GM12891 (cell line): ENCODE results near the gene ZNF679. TPM values are rescaled to one million over a fixed set of nuclear protein-coding genes. Genes with fewer than 3 reads are reported as not detected.
"Not testable (repeated sequence)": the region's sequence is repeated elsewhere in the genome, so short reads cannot be mapped to it uniquely, and the experiment has no call there.

ENCODE experiments used
- DNase-seq: peaks from one replicate; pipeline ENCODE4 v3.0.0; 2011; ENCODE audit warnings: low spot score; ENCODE audit not compliant: insufficient read length
- FAIRE-seq: peaks from 2 replicates; lab custom pipeline; 2011; peaks lifted over from hg19 to GRCh38; lab: Jason Lieb, UNC
- PAX5 ChIP-seq: IDR thresholded peaks from 2 replicates; pipeline ENCODE4 v1.6.1; 2011; ENCODE audit warnings: low read length, moderate library complexity, mild to moderate bottlenecking; ENCODE audit not compliant: insufficient read depth, severe bottlenecking
- POLR2A ChIP-seq: IDR thresholded peaks from 2 replicates; pipeline ENCODE4 v1.6.1; 2011; ENCODE audit warnings: low read depth, low read length, control low read depth
- POLR2AphosphoS5 ChIP-seq: IDR thresholded peaks from 2 replicates; pipeline ENCODE4 v1.6.1; 2011; ENCODE audit warnings: low read depth, low read length, control low read depth
- POU2F2 ChIP-seq: IDR thresholded peaks from 2 replicates; pipeline ENCODE4 v1.6.1; 2011; ENCODE audit warnings: low read depth, mild to moderate bottlenecking, control low read depth, low read length, moderate library complexity
- SPI1 ChIP-seq: IDR thresholded peaks from 2 replicates; pipeline ENCODE4 v1.6.1; 2011; ENCODE audit warnings: low read depth, low read length, control low read depth
- TAF1 ChIP-seq: IDR thresholded peaks from 2 replicates; pipeline ENCODE4 v1.6.1; 2011; ENCODE audit warnings: low read depth, low read length, control low read depth
- polyA plus RNA-seq: library from polyadenylated mRNA; unstranded; fragments of >200 nt; gene quantifications from one replicate; pipeline ENCODE4 v1.2.1, GENCODE V29; 2012; ENCODE audit warnings: low read depth, missing spikeins, inconsistent platforms; ENCODE audit not compliant: missing spikeins

Gene ZNF679
- polyA plus RNA-seq = not detected

DNA sequence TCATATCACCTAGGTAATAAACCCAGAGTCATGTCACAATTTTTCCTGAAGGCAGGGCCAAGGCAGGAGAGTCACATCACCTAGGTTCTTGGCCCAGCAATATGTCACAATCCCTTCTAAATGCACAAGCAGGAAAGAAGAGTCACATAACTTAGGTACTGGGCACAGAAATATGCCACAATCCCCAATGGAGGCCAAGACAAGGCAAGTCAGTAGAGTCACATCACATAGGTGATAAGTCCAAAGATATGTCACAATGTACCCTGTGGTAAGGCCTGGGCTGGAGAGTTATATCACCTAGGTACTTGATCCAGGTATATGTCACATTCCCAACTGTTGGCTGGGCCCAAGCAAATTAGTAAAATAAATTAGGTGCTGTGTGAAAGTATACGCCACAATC is at the start of gene ZNF679:
TSS of gene ZNF679 (plus strand) at position 301 of the 400 bp plus-strand sequence. CDS start 20,644 bp downstream, outside the sequence.
- not testable (repeated sequence) for FAIRE-seq, DNase-seq

DNA sequence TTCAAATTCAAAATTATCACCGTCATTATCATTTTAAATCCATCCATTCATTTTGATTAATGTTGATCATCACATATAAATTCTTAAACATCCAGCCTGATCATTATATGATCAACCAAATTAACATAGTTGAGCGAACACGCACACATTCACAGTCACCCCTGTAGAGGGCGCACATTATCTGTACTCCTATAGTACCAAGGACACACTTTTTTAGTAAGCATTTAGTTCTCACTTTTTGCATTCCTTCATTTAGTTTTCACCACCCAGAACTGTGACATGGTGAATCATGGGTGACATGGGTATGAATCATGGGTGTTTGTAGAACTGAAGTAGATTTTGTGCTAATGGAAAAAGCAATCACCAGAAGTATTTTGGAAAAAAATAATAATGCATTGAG is 47.3 kb upstream of the ZNF679 start:
- TF ChIP-seq SPI1 (no peak), POLR2A (no peak), PAX5 (no peak), POU2F2 (no peak), POLR2AphosphoS5 (no peak), TAF1 (no peak)
- DNase-seq = no peak
- FAIRE-seq = no peak

DNA sequence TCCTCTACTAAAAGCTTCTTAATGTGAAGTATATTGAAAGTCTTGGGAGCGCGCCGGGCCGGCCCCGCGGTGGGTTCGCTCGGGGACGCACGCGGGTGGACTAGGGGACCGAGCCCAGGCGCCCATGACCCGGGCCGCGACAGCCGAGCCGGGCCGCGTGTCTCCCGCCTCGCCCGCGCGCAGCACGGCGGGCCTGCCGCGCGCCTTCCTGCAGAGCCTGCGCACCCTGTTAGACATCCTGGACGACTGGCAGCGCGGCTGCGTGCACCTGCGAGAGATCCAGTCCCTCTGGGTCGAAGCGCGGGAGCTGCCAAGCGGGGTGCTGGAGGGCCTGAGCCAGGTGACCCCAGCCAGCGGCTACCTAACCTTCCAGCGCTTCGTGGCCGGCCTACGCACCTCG is 46.7 kb upstream of the ZNF679 start:
- no peak for FAIRE-seq

DNA sequence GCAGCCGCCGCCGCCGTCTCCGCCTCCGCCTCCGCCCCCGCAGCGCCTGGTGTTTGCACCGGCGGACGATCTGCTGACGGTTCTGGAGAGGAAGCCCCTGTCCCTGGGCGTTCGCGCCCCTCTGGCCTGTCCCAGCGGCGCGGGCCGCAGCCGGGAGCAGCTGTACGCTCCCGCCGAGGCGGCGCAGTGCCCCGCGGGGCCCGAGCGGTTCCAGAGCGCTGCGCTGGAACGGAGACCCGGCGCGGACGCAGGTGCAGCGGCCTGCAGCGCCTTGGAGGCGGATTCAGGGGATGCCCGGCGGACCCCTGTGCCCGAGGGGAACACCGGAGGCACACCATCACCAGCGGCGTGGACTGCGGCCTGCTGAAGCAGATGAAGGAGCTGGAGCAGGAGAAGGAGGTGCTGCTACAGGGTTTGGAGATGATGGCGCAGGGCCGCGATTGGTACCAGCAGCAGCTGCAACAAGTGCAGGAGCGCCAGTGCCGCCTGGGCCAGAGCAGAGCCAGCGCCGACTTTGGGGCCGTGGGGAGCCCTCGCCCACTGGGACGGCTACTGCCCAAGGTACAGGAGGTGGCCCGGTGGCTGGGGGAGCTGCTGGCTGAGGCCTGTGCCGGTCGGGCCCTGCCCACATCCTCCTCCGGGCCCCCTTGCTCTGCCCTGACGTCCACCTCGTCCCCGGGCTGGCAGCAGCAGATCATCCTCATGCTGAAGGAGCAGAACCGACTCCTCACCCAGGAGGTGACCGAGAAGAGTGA is 46.1 kb upstream of the ZNF679 start:
- no peak for TF ChIP-seq POLR2A
- no peak for TF ChIP-seq POLR2AphosphoS5
- no peak for TF ChIP-seq TAF1
- TF ChIP-seq PAX5 = no peak
- TF ChIP-seq SPI1 = no peak
- no peak for TF ChIP-seq POU2F2
- FAIRE-seq = no peak
- DNase-seq = no peak

More for the DNA sequence above, 46.7 kb upstream of the ZNF679 start:
- TF ChIP-seq POLR2AphosphoS5 (no peak), SPI1 (no peak)
- no peak for DNase-seq

DNA sequence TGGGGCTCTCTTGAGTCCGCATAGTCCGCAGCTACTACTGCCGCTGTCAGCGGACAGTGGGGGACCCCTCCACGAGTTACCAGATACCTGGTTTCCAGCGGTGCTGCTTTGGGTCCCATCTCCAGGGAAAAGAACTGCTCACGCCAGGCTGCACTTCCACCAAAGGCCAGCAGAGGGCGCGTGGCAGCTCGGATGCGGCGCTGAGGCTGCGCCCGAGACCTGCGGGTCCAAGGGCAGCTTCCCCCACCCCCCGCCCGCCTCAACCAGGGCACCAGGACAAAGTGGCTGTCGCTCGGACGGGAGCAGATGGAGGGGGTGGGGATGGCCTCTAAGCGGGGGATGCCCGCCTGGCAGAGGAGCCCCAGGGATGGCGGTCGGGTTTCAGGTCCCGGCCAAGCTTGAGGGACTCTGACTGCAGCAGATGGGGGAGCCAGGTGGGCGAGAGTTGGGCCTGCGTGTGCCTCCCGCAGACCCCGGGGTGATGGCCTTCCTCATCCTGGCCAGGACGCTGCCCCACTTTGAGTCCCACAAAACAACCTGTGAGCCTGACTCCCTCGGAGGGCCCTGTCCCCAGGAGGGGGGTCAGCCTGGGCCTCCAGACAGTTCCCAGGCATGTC is 45.0 kb upstream of the ZNF679 start:
- TF ChIP-seq SPI1 (no peak), TAF1 (no peak), POLR2AphosphoS5 (no peak), POLR2A (no peak), POU2F2 (no peak), PAX5 (no peak)

DNA sequence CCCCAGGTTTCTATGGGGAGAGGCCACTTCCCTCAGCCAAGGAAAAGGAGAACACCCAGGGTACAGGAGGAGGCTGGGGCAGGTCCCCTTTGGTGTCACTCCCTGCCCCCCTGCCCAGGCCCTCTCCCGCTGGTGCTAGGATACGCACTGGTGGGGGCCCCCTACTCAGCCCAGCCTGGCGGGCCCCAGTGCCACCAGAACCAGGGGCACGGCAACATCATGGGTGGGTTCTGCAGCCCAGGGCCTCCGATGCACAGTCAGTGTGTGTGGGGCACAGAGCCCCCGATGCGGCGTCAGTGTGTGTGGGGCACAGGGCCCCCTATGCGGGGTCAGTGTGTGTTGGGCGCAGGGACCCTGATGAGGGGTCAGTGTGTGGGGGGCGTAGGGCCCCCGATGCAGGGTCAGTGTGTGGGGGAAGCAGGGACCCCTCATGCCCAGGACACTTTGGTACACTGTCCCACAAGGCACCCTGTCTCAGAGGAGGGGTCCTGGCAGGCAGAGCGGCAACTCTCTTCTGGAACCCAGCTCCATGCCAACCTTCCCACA is 44.4 kb upstream of the ZNF679 start:
- no peak for FAIRE-seq
- no peak for DNase-seq
- TF ChIP-seq PAX5 = no peak
- no peak for TF ChIP-seq POLR2A
- no peak for TF ChIP-seq SPI1
- no peak for TF ChIP-seq POLR2AphosphoS5
- no peak for TF ChIP-seq POU2F2
- TF ChIP-seq TAF1 = no peak

More for the DNA sequence above, 45.0 kb upstream of the ZNF679 start:
- DNase-seq (no peak), FAIRE-seq (no peak)

DNA sequence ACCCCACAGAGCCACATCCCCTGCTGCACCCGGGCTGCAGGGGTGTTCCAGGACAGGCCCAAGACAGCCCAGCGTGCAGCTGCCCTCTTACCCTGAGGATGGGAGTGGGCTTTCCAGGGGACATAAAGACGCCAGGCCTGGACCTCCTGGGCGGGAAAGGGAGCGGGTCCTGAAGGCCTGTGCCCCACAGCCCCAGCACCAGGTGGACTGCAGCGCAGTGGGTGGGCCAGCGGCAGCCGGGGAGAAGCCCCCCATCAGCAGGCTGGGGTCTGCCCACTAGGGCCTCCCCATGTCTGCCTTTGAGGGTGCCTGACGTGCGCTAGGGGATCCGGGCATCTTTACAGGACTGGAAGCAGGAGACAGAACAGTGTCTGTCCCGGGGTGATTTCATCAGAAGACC is 43.9 kb upstream of the ZNF679 start:
- DNase-seq (no peak), FAIRE-seq (no peak)
- TF ChIP-seq POLR2A (no peak), SPI1 (no peak), TAF1 (no peak), POLR2AphosphoS5 (no peak), POU2F2 (no peak)

DNA sequence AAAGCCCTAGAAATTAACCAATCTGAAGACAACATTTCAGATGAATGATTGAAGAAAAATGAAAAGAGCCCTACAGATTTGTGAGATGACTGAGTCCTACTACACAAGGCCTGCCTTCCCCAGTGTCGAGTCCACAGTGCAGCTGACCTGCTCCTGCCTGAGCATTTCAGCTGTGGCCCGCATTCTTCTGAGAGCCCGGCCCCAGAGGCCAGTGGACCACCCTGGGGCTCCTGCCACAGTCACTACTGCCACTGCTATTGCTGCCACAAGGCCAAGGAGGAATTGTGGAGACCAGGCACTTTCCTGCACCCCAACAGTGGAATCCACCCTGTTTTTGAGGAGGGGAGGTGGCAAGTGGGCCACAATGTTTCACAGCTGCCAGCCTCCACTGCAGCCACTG is 40.9 kb upstream of the ZNF679 start:
- DNase-seq (no peak), FAIRE-seq (no peak)
- no peak for TF ChIP-seq TAF1
- TF ChIP-seq POLR2AphosphoS5 = no peak
- no peak for TF ChIP-seq SPI1
- no peak for TF ChIP-seq POU2F2
- TF ChIP-seq POLR2A = no peak
- no peak for TF ChIP-seq PAX5

DNA sequence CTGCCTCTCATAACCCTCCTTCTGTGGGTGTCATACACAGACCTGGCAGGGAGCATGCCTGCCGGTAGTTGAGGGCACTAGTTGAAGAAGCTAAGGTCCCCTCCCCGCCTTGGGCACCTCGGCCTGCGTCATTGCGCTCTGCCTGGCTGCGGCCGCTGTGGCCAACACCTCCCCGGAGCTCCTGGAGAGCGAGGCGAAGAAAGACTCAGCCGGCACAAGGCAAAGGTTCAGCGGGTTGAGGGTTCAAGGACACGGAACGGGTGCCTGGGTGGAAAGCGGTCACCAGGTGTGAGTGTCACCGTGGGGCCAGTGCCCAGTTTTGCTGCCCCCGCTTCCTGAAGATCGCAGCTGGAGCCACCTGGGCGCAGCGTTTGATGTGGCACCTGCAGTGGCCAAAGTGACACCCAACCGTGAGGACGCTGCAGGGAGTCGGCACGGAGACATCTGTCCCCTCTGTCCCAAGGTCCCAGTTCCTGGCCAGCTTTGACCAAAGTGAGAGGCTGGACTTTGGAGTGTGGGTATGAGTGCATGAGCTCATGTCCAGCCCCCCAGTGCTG is 36.0 kb upstream of the ZNF679 start:
- no peak for TF ChIP-seq POLR2A
- no peak for TF ChIP-seq SPI1
- TF ChIP-seq POLR2AphosphoS5 = no peak
- no peak for FAIRE-seq
- DNase-seq = no peak

DNA sequence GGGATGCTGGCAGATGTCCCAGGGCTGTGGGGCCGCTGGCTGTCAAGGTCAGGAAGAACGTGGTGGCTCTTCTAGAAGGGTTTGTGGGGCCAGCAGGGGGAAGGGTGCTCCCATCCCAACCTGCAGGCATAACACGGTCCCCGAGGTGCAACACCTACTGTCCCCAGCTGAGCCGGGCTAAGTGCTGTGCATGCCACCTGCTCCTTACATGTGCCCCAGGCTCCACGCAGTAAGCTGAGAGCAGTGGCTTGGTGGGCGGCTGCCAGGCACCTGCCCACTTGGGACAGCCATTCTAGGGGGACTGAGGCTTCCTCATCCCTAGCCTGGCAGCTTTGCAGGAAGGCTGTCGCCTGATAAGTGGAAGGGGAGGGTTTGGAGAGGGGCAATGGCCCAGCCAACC is 35.5 kb upstream of the ZNF679 start:
- no peak for FAIRE-seq
- DNase-seq = no peak
- TF ChIP-seq SPI1 (no peak), POU2F2 (no peak), PAX5 (no peak), POLR2AphosphoS5 (no peak), POLR2A (no peak)
